A549 (cell line): ENCODE measurements around the gene AP2A2.

Source experiments
- NFE2L2 ChIP-seq: fragments of 150-350 bp; conservative IDR thresholded peaks from 2 replicates; pipeline ENCODE4 v1.6.1; 2014; ENCODE audit warnings: low read length
- TF ChIP-seq, protein P1 (sequence below): fragments of >200 bp; sonication (Bioruptor Twin); formaldehyde crosslinking; IDR thresholded peaks from 3 replicates; pipeline ENCODE4 v1.5.1; 2016
- TF ChIP-seq, protein P2 (sequence below): fragments of 450-650 bp; IDR thresholded peaks from 2 replicates; pipeline ENCODE4 v1.6.1; 2014; ENCODE audit warnings: antibody characterized with exemption
- TF ChIP-seq, protein P3 (sequence below): IDR thresholded peaks from 2 replicates; pipeline ENCODE4 v1.6.1; 2012
- TF ChIP-seq, protein P4 (sequence below): fragments of 200-600 bp; sonication (generic); IDR thresholded peaks from 2 replicates; pipeline ENCODE4 v1.6.1; 2016; ENCODE audit warnings: antibody characterized with exemption, mild to moderate bottlenecking, moderate library complexity

DNA sequence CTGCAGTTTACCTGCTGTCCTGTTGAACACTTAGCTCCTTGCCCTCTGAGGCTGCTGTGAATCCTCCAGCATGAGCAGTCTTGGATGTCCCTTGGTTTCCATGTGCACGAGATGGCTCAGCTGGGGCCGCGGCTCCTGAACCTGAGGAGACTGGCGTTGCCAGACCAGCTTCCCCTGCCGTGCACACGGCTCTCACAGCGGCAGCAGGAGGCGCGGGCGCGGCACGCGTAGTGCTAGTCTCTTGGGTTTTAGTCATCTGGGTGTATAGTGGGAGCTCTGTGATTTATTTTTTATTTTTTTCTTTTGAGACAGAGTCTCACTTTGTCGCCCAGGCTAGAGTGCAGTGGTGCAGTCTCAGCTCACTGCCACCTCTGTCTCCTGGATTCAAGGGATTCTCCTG, 56.1 kb downstream of the AP2A2 start:
- TF ChIP-seq NFE2L2 = no peak
- TF ChIP-seq, protein P1, sequence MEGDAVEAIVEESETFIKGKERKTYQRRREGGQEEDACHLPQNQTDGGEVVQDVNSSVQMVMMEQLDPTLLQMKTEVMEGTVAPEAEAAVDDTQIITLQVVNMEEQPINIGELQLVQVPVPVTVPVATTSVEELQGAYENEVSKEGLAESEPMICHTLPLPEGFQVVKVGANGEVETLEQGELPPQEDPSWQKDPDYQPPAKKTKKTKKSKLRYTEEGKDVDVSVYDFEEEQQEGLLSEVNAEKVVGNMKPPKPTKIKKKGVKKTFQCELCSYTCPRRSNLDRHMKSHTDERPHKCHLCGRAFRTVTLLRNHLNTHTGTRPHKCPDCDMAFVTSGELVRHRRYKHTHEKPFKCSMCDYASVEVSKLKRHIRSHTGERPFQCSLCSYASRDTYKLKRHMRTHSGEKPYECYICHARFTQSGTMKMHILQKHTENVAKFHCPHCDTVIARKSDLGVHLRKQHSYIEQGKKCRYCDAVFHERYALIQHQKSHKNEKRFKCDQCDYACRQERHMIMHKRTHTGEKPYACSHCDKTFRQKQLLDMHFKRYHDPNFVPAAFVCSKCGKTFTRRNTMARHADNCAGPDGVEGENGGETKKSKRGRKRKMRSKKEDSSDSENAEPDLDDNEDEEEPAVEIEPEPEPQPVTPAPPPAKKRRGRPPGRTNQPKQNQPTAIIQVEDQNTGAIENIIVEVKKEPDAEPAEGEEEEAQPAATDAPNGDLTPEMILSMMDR = no peak
- TF ChIP-seq, protein P2, sequence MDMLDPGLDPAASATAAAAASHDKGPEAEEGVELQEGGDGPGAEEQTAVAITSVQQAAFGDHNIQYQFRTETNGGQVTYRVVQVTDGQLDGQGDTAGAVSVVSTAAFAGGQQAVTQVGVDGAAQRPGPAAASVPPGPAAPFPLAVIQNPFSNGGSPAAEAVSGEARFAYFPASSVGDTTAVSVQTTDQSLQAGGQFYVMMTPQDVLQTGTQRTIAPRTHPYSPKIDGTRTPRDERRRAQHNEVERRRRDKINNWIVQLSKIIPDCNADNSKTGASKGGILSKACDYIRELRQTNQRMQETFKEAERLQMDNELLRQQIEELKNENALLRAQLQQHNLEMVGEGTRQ = no peak
- TF ChIP-seq, protein P3, sequence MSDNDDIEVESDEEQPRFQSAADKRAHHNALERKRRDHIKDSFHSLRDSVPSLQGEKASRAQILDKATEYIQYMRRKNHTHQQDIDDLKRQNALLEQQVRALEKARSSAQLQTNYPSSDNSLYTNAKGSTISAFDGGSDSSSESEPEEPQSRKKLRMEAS = no peak
- TF ChIP-seq, protein P4, sequence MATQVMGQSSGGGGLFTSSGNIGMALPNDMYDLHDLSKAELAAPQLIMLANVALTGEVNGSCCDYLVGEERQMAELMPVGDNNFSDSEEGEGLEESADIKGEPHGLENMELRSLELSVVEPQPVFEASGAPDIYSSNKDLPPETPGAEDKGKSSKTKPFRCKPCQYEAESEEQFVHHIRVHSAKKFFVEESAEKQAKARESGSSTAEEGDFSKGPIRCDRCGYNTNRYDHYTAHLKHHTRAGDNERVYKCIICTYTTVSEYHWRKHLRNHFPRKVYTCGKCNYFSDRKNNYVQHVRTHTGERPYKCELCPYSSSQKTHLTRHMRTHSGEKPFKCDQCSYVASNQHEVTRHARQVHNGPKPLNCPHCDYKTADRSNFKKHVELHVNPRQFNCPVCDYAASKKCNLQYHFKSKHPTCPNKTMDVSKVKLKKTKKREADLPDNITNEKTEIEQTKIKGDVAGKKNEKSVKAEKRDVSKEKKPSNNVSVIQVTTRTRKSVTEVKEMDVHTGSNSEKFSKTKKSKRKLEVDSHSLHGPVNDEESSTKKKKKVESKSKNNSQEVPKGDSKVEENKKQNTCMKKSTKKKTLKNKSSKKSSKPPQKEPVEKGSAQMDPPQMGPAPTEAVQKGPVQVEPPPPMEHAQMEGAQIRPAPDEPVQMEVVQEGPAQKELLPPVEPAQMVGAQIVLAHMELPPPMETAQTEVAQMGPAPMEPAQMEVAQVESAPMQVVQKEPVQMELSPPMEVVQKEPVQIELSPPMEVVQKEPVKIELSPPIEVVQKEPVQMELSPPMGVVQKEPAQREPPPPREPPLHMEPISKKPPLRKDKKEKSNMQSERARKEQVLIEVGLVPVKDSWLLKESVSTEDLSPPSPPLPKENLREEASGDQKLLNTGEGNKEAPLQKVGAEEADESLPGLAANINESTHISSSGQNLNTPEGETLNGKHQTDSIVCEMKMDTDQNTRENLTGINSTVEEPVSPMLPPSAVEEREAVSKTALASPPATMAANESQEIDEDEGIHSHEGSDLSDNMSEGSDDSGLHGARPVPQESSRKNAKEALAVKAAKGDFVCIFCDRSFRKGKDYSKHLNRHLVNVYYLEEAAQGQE = no peak
